ENCODE results near the gene KRTAP7-1.
A peak's percentile ranks its signal among the peaks of the same experiment; 100 is the strongest.

KRTAP7-1 gene

GRCh38 chr21:30831194-30831765 is 1.7 kb upstream of the KRTAP7-1 start:
- H3K9ac ChIP-seq (ENCODE audit: low read length) = no peak overlapping the region
- no peaks in the 10 kb centered on the region for H3K79me2 ChIP-seq (ENCODE audit: low read length)
- H3K27ac ChIP-seq (ENCODE audit: low read length) = no peak overlapping the region
- no peaks in the 10 kb centered on the region for H3F3A ChIP-seq (ENCODE audit: insufficient read depth, low read length)
- TF ChIP-seq EZH2 (optimal IDR thresholded peaks at IDR 0.05; ENCODE audit: low read depth, low read length) (no peak), CTCF (IDR thresholded peaks at IDR 0.05; ENCODE audit: low read length) (peak; percentile 79)
- no peaks in the 10 kb centered on the region for H3K27me3 ChIP-seq (replicated peaks; ENCODE audit: insufficient read depth, low read length)
- no peak overlapping the region for H3K4me3 ChIP-seq (ENCODE audit: low read length)
- H3K9me3 ChIP-seq (replicated peaks; ENCODE audit: insufficient read depth, low read length) = no peaks in the 10 kb centered on the region
- H2AFZ ChIP-seq (ENCODE audit: low read length) = no peak overlapping the region
- DNase-seq = peak; percentile 70
- no peaks in the 10 kb centered on the region for H4K20me1 ChIP-seq (ENCODE audit: insufficient read depth, low read length)
- H3K36me3 ChIP-seq (replicated peaks; ENCODE audit: insufficient read depth, low read length) = no peaks in the 10 kb centered on the region
- H3K4me1 ChIP-seq (ENCODE audit: low read length) = no peaks in the 10 kb centered on the region; the same call in 1 of the 2 replicates
- H3K4me2 ChIP-seq (ENCODE audit: low read depth, low read length) = no peak overlapping the region
- H3K9me2 ChIP-seq (replicated peaks; ENCODE audit: insufficient read depth, low read length) = no peaks in the 10 kb centered on the region

GRCh38 chr21:30818837-30819610 is 10.5 kb downstream of the KRTAP7-1 start:
- Histone ChIP-seq H4K20me1 (ENCODE audit: insufficient read depth, low read length) (no peaks in the 10 kb centered on the region), H3K27me3 (replicated peaks; ENCODE audit: insufficient read depth, low read length) (no peaks in the 10 kb centered on the region), H3K27ac (ENCODE audit: low read length) (peak overlapping the region; percentile 79), H3K36me3 (replicated peaks; ENCODE audit: insufficient read depth, low read length) (no peaks in the 10 kb centered on the region), H3F3A (ENCODE audit: insufficient read depth, low read length) (peaks cover 13% of the 10 kb centered on the region), H3K9me3 (replicated peaks; ENCODE audit: insufficient read depth, low read length) (no peaks in the 10 kb centered on the region), H3K9me2 (replicated peaks; ENCODE audit: insufficient read depth, low read length) (no peaks in the 10 kb centered on the region), H3K79me2 (ENCODE audit: low read length) (no peaks in the 10 kb centered on the region), H3K4me2 (ENCODE audit: low read depth, low read length) (peak overlapping the region; percentile 40), H3K4me3 (ENCODE audit: low read length) (no peak overlapping the region), H2AFZ (ENCODE audit: low read length) (peak overlapping the region; percentile 35; the same call in 1 of the 2 replicates), H3K9ac (ENCODE audit: low read length) (peak overlapping the region; percentile 22; the same call in 1 of the 2 replicates), H3K4me1 (ENCODE audit: low read length) (peaks cover 23% of the 10 kb centered on the region)
- TF ChIP-seq CTCF (IDR thresholded peaks at IDR 0.05; ENCODE audit: low read length) = no peak
- TF ChIP-seq EZH2 (optimal IDR thresholded peaks at IDR 0.05; ENCODE audit: low read depth, low read length) = no peak
- no peak for TF ChIP-seq EZH2phosphoT487 (IDR thresholded peaks at IDR 0.05; ENCODE audit: low read length)
- DNase-seq = peak; percentile 97

GRCh38 chr21:30813174-30813573 is 16.4 kb downstream of the KRTAP7-1 start, which contains the start of gene KRTAP8-1:
Gene KRTAP8-1, minus strand, starts transcription at chr21:30813274. Its CDS starts 54 bp downstream, at chr21:30813220.
- no peak for TF ChIP-seq CTCF (IDR thresholded peaks at IDR 0.05; ENCODE audit: low read length)
- no peak for TF ChIP-seq EZH2 (optimal IDR thresholded peaks at IDR 0.05; ENCODE audit: low read depth, low read length)
- TF ChIP-seq EZH2phosphoT487 (IDR thresholded peaks at IDR 0.05; ENCODE audit: low read length) = no peak
- Histone ChIP-seq H3K9ac (ENCODE audit: low read length) (no peak within 1 kb of the TSS), H3K79me2 (ENCODE audit: low read length) (no peaks in the 10 kb centered on the region), H2AFZ (ENCODE audit: low read length) (no peak within 1 kb of the TSS), H3K9me3 (replicated peaks; ENCODE audit: insufficient read depth, low read length) (no peaks in the 10 kb centered on the region), H3K27me3 (replicated peaks; ENCODE audit: insufficient read depth, low read length) (no peaks in the 10 kb centered on the region), H3K27ac (ENCODE audit: low read length) (no peak within 1 kb of the TSS), H3K4me3 (ENCODE audit: low read length) (no peak within 1 kb of the TSS), H3K4me2 (ENCODE audit: low read depth, low read length) (no peak within 1 kb of the TSS), H3K36me3 (replicated peaks; ENCODE audit: insufficient read depth, low read length) (no peaks in the 10 kb centered on the region), H4K20me1 (ENCODE audit: insufficient read depth, low read length) (no peaks in the 10 kb centered on the region), H3F3A (ENCODE audit: insufficient read depth, low read length) (no peaks in the 10 kb centered on the region), H3K4me1 (ENCODE audit: low read length) (peaks cover 4% of the 10 kb centered on the region), H3K9me2 (replicated peaks; ENCODE audit: insufficient read depth, low read length) (no peaks in the 10 kb centered on the region)
- DNase-seq = no peak
